GM19395 (cell line): ENCODE measurements around the gene PGBD5.

Source experiments
- ATAC-seq: cut with Tn5 transposase; IDR thresholded peaks from one replicate; pipeline ENCODE4 v1.9.1; 2021; ENCODE audit warnings: mild to moderate bottlenecking, moderate library complexity; ENCODE audit not compliant: unreplicated experiment

PGBD5 gene

GRCh38 chr1:230351514-230351913, 74.6 kb downstream of the PGBD5 start:
- ATAC-seq, result no peak

- ATAC-seq, result no peak
Measured at GRCh38 chr1:230350208-230350921, 75.8 kb downstream of the PGBD5 start.

- no peak for ATAC-seq
Measured at GRCh38 chr1:230349020-230349393, 77.1 kb downstream of the PGBD5 start.

GRCh38 chr1:230348386-230349019, 77.6 kb downstream of the PGBD5 start:
- no peak for ATAC-seq

GRCh38 chr1:230347896-230348295, 78.2 kb downstream of the PGBD5 start:
- ATAC-seq, result no peak

- ATAC-seq, result no peak
Measured at GRCh38 chr1:230345139-230345885, 80.8 kb downstream of the PGBD5 start.

GRCh38 chr1:230342699-230343098, 83.4 kb downstream of the PGBD5 start:
- ATAC-seq, result no peak

- no peak for ATAC-seq
Measured at GRCh38 chr1:230342019-230342418, 84.1 kb downstream of the PGBD5 start.

GRCh38 chr1:230341162-230341546, 85.0 kb downstream of the PGBD5 start:
- no peak for ATAC-seq

GRCh38 chr1:230340526-230341161, 85.5 kb downstream of the PGBD5 start:
- no peak for ATAC-seq

- no peak for ATAC-seq
Measured at GRCh38 chr1:230339033-230339432, 87.1 kb downstream of the PGBD5 start.

- ATAC-seq, result no peak
Measured at GRCh38 chr1:230337266-230337665, 88.9 kb downstream of the PGBD5 start.

GRCh38 chr1:230335861-230336522, 90.1 kb downstream of the PGBD5 start:
- no peak for ATAC-seq

- no peak for ATAC-seq
Measured at GRCh38 chr1:230334447-230334837, 91.7 kb downstream of the PGBD5 start.

- no peak for ATAC-seq
Measured at GRCh38 chr1:230333590-230334446, 92.3 kb downstream of the PGBD5 start.

GRCh38 chr1:230332575-230333066, 93.5 kb downstream of the PGBD5 start:
- ATAC-seq, result no peak

- no peak for ATAC-seq
Measured at GRCh38 chr1:230332061-230332460, 94.1 kb downstream of the PGBD5 start.

- ATAC-seq, result no peak
Measured at GRCh38 chr1:230330157-230330556, 96.0 kb downstream of the PGBD5 start.

- no peak for ATAC-seq
Measured at GRCh38 chr1:230328342-230329015, 97.7 kb downstream of the PGBD5 start.
